Sigmoid colon (tissue), 4 donors: Measurements from ENCODE around the gene SNRNP40.

Source experiments
- CTCF ChIP-seq, 4 experiments: fragments of 450-650 bp in 3 of 4; fragments of 200-600 bp in 1 of 4; IDR thresholded peaks; one replicate each; pipeline ENCODE4 v1.5.1; 2016 to 2019; ENCODE audit warnings: antibody characterized with exemption in 4 of 4, mild to moderate bottlenecking in 3 of 4, moderate library complexity in 2 of 4
- POLR2AphosphoS5 ChIP-seq, 4 donors: sonication (generic); formaldehyde crosslinking; IDR thresholded peaks; one replicate each; pipeline ENCODE4 v1.6.1; 2017; ENCODE audit warnings: antibody characterized with exemption in 4 of 4

GRCh38 chr1:31345635-31346034 is 49.0 kb upstream of the SNRNP40 start:
- TF ChIP-seq CTCF (IDR thresholded peaks at IDR 0.05): no peak
- no peak for TF ChIP-seq POLR2AphosphoS5 (IDR thresholded peaks at IDR 0.05)
